ENCODE measurements around the gene COX6B2.
"Not testable (repeated sequence)": the region's sequence is repeated elsewhere in the genome, so short reads cannot be mapped to it uniquely, and the experiment has no call there.

The COX6B2 gene

GRCh38 chr19:55354698-55355212 lies at the start of gene COX6B2:
COX6B2 (minus strand) TSS chr19:55354719; CDS start chr19:55354521, 198 bp downstream.
- DNase-seq, result no peak

GRCh38 chr19:55402509-55402908 lies 48.0 kb upstream of the COX6B2 start:
- no peak for DNase-seq

GRCh38 chr19:55401390-55401789 lies 46.9 kb upstream of the COX6B2 start:
- DNase-seq, result not testable (repeated sequence)

- DNase-seq, result no peak
Measured at GRCh38 chr19:55400281-55401087, 46.0 kb upstream of the COX6B2 start.

- no peak for DNase-seq
Measured at GRCh38 chr19:55398200-55398925, 43.8 kb upstream of the COX6B2 start.

- DNase-seq, result no peak
Measured at GRCh38 chr19:55392820-55393761, 38.6 kb upstream of the COX6B2 start.

- no peak for DNase-seq
Measured at GRCh38 chr19:55391702-55392615, 37.4 kb upstream of the COX6B2 start.

GRCh38 chr19:55391191-55391670 lies 36.7 kb upstream of the COX6B2 start:
- DNase-seq, result no peak

GRCh38 chr19:55390461-55390880 lies 36.0 kb upstream of the COX6B2 start:
- no peak for DNase-seq

- no peak for DNase-seq
Measured at GRCh38 chr19:55389386-55390317, 35.1 kb upstream of the COX6B2 start.

- no peak for DNase-seq
Measured at GRCh38 chr19:55387736-55388497, 33.4 kb upstream of the COX6B2 start.

- no peak for DNase-seq
Measured at GRCh38 chr19:55386493-55386971, 32.0 kb upstream of the COX6B2 start.

GRCh38 chr19:55385724-55386492 lies 31.4 kb upstream of the COX6B2 start, which contains the start of gene RPL28:
RPL28 (plus strand) TSS chr19:55385932; CDS start chr19:55386358, 426 bp downstream.
- peak; percentile 64 for DNase-seq

- DNase-seq, result peak; percentile 70
Measured at GRCh38 chr19:55384920-55385723, 30.6 kb upstream of the COX6B2 start.

- no peak for DNase-seq
Measured at GRCh38 chr19:55384131-55384919, 29.8 kb upstream of the COX6B2 start, which contains the start of gene TMEM238. TMEM238 (minus strand) TSS chr19:55384292; CDS start chr19:55384259, 33 bp downstream.
